GM12875 (cell line): Measurements from ENCODE around the gene GABRA4.

ENCODE experiments used
- H3K4me3 ChIP-seq: one replicate; pipeline ENCODE4 v1.5.1; 2011; ENCODE audit warnings: low read depth, low read length, control low read depth
- TF ChIP-seq, protein P1 (sequence below): IDR thresholded peaks from 2 replicates; pipeline ENCODE4 v1.5.1; 2011; ENCODE audit warnings: low read depth, mild to moderate bottlenecking, control low read depth, inconsistent platforms, low read length, moderate library complexity, borderline replicate concordance; ENCODE audit not compliant: insufficient read depth

Gene GABRA4

DNA sequence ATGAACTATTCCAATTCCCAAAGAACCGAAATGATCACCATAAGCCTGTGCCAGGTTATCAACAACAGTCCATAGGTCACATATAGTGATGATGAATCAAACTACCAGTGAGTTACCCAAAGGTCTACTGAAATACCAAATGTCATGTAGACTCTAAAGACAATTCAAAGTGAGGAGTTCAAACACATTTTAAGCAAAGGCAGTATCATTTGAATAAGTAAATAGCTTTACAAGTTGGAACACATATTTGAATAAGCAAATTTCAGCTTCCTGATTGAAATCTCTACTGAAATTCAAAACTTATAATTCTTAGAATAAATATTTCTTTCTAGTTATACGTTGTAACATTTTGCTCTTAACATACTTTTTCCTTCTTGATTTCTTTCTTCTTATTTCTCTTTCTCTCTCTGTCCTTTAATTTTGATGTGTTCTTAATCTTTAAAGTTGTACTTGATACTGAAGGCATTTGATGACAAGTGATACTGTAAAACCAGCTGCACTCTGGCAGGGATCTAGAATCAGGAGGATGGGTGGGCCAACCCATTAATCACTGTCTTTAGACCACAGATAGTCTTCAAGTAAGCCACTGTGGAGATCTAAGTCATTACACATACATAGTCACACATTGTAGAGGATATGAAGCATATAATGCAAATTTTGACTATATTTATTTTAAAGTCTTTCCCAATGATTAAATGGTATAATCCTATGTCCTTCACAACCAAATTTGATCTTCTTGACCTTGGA is 34.5 kb downstream of the GABRA4 start:
- no peak overlapping the region for H3K4me3 ChIP-seq
- TF ChIP-seq, protein P1, sequence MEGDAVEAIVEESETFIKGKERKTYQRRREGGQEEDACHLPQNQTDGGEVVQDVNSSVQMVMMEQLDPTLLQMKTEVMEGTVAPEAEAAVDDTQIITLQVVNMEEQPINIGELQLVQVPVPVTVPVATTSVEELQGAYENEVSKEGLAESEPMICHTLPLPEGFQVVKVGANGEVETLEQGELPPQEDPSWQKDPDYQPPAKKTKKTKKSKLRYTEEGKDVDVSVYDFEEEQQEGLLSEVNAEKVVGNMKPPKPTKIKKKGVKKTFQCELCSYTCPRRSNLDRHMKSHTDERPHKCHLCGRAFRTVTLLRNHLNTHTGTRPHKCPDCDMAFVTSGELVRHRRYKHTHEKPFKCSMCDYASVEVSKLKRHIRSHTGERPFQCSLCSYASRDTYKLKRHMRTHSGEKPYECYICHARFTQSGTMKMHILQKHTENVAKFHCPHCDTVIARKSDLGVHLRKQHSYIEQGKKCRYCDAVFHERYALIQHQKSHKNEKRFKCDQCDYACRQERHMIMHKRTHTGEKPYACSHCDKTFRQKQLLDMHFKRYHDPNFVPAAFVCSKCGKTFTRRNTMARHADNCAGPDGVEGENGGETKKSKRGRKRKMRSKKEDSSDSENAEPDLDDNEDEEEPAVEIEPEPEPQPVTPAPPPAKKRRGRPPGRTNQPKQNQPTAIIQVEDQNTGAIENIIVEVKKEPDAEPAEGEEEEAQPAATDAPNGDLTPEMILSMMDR = no peak

DNA sequence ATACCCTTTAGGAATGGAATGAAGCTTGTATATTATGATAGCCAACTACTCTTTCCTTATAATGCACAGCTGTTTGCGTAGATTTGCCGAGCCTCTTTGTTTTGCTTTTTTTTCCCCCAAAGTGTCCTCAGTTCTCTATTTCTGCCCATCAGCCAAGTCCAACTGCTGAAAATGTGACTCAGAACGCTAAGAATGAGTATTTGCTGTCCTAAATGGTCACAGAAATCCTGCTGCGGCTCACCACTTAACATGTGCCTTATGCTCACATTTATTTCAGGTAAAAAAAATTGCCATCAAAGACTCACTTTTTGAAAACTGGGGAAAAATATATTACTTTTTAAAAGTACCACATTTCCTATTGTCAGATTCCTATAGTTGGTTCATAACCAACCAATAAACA is 36.9 kb downstream of the GABRA4 start:
- no peak overlapping the region for H3K4me3 ChIP-seq
- TF ChIP-seq, protein P1 = no peak

DNA sequence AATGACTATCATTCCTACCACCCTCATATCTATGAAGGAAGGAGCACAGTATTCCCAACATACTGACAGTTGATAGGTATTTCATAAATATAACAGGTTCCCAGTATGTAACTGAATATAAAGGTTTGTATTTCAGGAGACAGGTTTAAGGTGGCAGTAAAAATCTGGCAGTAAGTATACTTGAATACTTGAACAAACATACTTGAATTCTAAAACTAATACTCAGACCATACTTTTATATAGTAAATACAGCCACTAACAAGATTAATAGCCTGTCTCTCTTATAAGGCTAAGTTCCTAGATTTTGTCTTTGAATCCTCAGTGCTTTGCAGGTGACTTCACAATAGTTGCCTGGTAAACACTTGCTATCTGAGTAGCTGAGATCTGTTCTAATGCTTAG is 37.8 kb downstream of the GABRA4 start:
- TF ChIP-seq, protein P1 = no peak

DNA sequence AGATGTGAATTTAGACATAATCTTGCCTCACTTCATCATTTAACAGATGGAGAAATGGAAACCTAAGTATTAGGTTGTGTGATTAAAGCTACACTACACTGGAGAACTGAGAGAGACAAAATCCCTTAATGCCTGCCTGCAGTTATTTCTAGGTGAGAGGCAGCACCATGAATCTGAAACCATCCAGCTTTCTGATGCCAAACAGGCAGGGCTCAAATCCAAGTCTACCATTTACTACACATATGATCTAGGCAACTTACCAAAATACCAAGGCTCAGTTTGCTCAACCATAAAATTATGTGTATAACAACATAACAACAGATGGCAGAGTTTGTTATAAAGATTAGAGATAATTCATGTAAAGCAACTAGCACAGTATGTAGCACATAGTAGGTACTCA is 38.7 kb downstream of the GABRA4 start:
- H3K4me3 ChIP-seq = no peak overlapping the region
- TF ChIP-seq, protein P1 = no peak

More for the DNA sequence above, 37.8 kb downstream of the GABRA4 start:
- H3K4me3 ChIP-seq = no peak overlapping the region

DNA sequence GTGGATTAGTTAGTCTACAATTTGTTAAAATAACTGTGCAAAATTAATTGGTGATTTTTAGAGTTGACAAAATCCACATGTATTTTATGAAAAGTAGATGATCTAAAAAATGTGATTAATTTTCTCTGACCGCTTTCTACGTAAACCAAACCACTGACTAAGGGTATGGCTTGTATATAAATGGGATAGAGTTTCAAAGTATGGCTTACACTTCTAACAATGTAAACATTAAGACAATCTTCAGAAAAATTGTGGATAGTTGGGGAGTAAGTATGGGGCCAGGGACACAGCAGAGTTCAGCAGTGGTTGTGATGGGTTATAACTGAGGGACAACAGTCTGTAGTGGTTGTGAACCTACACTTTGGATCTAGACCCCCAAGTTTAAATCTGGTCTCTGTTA is 39.8 kb downstream of the GABRA4 start:
- H3K4me3 ChIP-seq = no peak overlapping the region
- TF ChIP-seq, protein P1 = no peak

DNA sequence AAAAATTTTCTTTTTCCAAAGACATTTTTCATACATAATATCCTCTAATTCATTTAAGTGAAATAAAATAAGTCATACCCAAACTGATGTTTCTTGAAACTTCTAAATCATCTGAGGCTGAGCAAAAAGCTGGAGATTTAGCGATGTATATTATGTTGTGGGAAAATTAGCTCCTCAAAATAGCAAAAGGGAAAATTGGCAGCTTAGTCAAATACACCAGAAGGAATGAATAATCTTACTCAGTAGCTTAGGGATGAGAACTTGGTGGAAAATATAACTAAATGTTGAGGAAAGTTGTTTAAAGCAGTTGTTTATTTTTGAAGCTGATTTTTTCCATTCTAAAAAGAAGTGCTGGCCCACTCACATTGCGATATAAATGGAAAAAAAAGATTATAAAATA is 40.9 kb downstream of the GABRA4 start:
- H3K4me3 ChIP-seq = no peak overlapping the region
- TF ChIP-seq, protein P1 = no peak

DNA sequence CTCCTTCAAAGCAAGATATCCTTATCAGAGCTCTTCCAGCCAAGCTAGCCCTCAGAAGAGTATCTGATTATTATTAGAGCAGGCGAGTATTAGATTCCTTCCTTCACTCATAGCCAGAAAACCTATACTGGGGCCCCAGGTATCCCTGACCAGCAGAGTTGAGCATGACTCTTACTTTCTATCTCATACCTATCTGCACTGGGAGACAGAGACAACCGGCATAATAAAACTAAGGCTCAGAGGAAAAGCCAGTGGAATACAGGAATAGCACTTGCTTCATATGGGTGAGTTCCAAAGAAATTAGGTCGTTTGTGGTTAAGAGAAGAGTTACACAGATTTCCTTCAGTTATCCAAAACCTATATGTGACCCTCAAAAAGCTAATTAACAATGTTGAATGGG is 42.6 kb downstream of the GABRA4 start:
- TF ChIP-seq, protein P1 = no peak
- no peak overlapping the region for H3K4me3 ChIP-seq
